ENCODE data around the gene LCN9. TPM values are rescaled to one million over a fixed set of nuclear protein-coding genes. Genes with fewer than 3 reads are reported as not detected.
A peak's percentile ranks its signal among the peaks of the same experiment; 100 is the strongest.

Gene LCN9
- total RNA-seq, 1 experiment from 2014 or later, result not detected

DNA sequence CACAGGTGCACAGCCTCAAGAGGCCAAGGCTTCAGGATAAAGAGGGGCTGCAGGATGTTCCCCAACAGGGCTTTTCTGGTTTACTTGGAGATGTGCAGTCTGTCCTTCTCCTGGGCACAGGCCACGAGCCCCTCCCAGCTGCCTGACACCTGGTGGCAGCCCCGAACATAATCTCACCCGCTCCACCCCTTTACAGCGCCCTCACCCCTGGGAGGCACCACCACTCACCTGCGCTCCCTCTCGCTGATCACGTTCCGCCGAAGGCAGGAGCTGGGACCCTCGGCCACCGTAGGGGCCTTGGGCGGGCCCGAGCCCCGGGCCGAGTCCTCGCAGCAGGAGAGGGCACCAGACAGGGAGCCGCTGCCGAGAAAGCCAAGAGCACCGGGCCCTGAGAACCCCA, 35.7 kb downstream of the LCN9 start:
- no peak for DNase-seq (ENCODE audit: low read depth)

GRCh38 chr9:135699440-135699839, 36.3 kb downstream of the LCN9 start, which contains the start of gene SOHLH1:
Gene SOHLH1, minus strand, starts transcription at chr9:135699481. Its CDS starts 14 bp downstream, at chr9:135699467.
- no peak for DNase-seq (ENCODE audit: low read depth)

DNA sequence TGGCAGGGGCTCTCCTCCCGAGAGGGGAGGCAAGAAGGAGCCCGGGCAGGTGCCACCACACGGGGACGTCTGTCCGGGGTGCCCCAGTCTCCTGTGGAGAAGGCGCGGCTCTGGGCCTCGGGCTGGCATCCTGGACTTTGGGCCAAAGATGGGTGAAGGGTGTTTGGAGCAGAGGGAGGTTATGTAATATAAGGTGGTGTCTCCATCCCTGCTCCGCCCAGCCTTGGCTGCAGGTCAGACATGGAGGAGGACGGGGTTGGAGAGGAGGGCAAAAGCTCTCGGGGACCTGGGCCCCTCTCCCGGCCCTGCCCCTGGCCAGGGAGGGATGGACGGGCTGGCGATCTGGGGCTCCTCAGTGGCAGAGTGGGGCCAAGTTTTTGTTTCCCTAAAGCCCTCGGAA, 37.4 kb downstream of the LCN9 start:
- no peak for DNase-seq (ENCODE audit: low read depth)

- no peak for DNase-seq (ENCODE audit: low read depth)
These were observed 38.2 kb downstream of the LCN9 start for GRCh38 chr9:135701067-135701958.

- peak; percentile 21 for DNase-seq (ENCODE audit: low read depth)
These were observed 39.0 kb downstream of the LCN9 start, which contains the start of gene KCNT1 for GRCh38 chr9:135701959-135702721. Gene KCNT1, plus strand, starts transcription at chr9:135702185. Its CDS starts 74 bp downstream, at chr9:135702259.

DNA sequence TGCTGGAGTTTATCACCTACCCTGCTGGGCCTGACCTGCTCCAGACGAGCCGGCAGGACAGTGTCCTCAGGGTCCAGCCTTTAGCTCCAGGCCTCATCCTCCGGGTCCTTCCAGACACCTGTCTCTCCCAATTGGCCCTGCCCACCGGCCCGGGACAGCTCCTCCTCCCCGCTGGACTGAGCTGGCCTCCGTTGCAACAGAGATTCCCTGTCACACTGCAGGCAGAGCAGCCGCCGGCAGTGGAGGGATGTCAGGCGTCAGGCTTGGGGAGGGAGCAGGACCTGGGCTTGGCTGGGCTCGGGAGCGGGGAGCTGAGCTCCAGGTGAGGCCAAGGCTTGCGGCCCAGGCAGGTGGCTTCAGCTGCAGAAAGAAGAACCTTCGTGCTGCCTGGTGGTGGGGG, 40.6 kb downstream of the LCN9 start:
- DNase-seq (ENCODE audit: low read depth), result no peak

DNA sequence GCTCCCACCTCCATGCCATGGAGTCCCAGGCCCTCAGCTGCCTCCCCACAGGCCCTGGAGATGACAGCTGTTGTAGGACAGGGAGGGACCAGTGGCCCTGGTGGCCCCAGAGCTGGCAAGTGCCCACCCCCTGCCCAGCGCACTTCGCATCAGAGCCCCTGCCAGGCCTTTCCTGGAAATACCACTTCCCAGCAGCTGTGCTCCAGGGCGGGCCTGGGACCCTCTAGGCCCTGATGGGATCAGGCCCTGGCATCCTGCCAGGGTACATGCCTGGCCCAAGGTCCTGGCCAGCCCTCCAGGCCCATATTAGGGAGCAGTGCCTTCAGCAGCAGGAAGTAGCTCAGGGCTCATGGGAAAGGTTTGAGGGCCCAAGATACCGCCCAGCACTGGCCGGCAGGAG, 41.4 kb downstream of the LCN9 start:
- no peak for DNase-seq (ENCODE audit: low read depth)

DNA sequence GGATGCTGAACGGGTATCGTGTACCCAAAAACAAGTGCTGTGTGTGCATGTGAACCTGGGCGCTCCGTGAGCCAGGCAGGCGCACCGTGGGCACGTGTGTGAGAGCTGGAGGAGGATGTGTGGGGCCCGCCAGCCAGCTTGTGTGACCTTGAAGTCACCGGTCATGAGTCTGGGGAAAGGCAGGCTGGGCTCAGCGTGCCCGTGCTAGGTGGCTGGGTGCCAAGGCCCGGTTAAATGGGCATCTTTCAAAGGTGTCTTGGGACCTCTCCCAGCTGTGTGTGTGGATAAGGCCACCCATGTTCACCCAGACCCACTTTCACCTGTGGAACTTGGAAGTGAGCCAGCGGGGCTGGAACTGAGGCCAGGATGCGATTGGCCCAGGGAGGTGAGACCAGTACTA, 42.3 kb downstream of the LCN9 start:
- DNase-seq (ENCODE audit: low read depth), result no peak

DNA sequence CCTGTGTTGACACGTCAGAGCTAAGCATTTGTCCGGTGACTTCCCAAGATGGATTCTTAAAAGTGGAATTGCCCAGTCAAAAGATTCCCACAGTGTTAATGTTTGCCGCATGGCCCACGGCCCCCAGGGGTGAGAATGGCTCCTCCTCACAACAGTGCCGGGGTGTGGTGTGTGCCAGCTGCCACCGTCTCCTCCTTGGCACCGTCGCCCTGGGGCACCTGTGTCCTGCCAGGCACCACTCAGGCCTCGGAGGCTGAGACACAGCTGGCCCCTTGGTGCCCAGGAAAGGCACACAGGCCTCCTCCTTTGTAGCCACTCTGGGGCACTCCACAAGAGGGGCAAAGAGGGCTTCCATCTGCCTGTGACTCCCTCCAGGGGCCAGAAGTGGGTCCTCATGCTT, 43.2 kb downstream of the LCN9 start:
- no peak for DNase-seq (ENCODE audit: low read depth)

- no peak for DNase-seq (ENCODE audit: low read depth)
These were observed 44.4 kb downstream of the LCN9 start for GRCh38 chr9:135707252-135708138.

GRCh38 chr9:135708164-135708563, 45.1 kb downstream of the LCN9 start:
- DNase-seq (ENCODE audit: low read depth), result no peak

GRCh38 chr9:135711391-135711790, 48.3 kb downstream of the LCN9 start:
- DNase-seq (ENCODE audit: low read depth), result no peak

DNA sequence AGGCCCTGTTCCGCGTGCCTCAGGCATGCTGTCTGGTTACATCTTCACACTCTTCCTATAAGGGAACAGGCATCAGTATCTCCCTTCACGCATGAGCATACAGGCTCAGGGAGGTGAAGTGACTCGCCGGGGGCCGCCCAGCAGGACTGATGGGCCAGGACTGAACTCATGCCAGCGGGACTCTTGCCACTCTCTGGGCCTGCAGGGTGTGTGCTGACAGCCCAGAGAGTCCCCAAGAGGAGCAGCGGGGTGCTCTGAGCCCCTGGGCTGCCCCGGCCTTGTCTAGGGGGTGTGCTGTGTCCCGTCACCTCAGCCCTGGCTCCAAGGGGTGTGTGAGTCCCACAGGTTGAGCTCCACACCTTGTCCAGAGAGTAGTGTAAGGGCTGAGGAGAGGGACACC, 48.8 kb downstream of the LCN9 start:
- DNase-seq (ENCODE audit: low read depth), result no peak

DNA sequence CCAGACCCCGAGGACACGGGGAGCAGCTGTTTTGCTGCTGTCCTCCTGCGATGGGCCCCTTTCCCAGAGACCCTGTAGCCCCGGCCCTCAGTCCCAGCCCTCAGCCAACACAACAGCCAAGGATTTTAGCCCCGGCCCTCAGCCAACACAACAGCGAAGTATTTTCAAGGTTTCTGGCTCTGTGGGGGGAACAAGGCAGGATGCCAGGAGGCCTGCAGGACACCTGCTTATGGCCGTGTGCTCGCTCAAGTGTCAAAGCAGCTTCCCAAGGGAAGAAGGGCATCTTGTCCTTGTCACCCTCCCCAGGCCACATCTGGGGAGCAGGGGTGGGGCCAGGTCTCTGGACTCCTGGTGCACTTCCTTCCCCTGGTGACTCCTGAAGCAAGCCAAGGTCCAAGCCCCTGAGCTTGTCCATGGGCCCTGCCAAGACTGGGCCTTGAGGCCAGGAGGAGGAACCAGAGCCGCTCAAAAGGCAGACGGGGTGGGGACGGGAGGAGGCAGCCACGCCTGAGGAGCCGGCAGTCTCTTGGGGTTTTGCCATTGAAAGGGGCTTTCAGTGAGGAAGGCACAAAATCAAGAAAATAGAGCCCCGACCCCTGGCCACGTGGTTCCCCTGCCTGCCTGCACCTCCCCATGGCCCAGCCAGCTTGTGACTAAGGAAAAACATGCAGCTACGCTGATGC, 49.6 kb downstream of the LCN9 start:
- DNase-seq (ENCODE audit: low read depth), result no peak

GRCh38 chr9:135714242-135715055, 51.3 kb downstream of the LCN9 start:
- no peak for DNase-seq (ENCODE audit: low read depth)

GRCh38 chr9:135715056-135715595, 52.0 kb downstream of the LCN9 start:
- DNase-seq (ENCODE audit: low read depth), result no peak

DNA sequence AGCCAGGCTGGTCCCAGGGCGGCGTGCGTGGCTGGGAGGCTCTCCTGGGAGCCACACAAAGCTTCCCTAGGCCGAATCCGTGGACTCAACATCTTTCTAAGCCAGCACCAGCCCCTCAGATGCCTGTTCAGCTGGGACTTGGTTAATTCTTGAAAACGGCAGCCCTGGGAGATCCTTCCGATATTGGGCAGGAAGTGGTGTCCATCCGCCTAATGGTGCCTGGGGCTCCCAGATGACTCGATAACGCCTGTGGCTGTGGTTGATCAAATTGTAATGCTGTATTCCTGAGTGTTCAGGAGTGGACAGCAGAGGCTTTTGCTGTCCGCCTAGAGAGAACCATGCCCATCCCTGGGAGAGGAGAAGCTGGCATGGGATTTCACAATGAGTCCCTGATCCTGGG, 52.9 kb downstream of the LCN9 start:
- no peak for DNase-seq (ENCODE audit: low read depth)

All from RPMI7951 (cell line).